ENCODE results near the gene GRID1.

Gene GRID1

GRCh38 chr10:86336341-86336740, 30.3 kb downstream of the GRID1 start:
- DNase-seq = no peak

- DNase-seq = no peak
Measured at GRCh38 chr10:86335831-86336230, 30.8 kb downstream of the GRID1 start.

GRCh38 chr10:86335257-86335656, 31.3 kb downstream of the GRID1 start:
- no peak for DNase-seq

GRCh38 chr10:86334488-86335085, 32.0 kb downstream of the GRID1 start:
- no peak for DNase-seq

- DNase-seq = no peak
Measured at GRCh38 chr10:86333826-86334487, 32.6 kb downstream of the GRID1 start.

- no peak for DNase-seq
Measured at GRCh38 chr10:86331861-86332260, 34.7 kb downstream of the GRID1 start.

GRCh38 chr10:86330778-86331763, 35.5 kb downstream of the GRID1 start:
- DNase-seq = no peak

GRCh38 chr10:86329896-86330680, 36.5 kb downstream of the GRID1 start:
- DNase-seq = no peak

GRCh38 chr10:86329093-86329710, 37.4 kb downstream of the GRID1 start:
- no peak for DNase-seq

- no peak for DNase-seq
Measured at GRCh38 chr10:86327954-86328725, 38.5 kb downstream of the GRID1 start.

- DNase-seq = no peak
Measured at GRCh38 chr10:86325158-86325557, 41.4 kb downstream of the GRID1 start.

- no peak for DNase-seq
Measured at GRCh38 chr10:86321568-86321967, 45.0 kb downstream of the GRID1 start.

- DNase-seq = no peak
Measured at GRCh38 chr10:86319676-86320075, 46.9 kb downstream of the GRID1 start.

- no peak for DNase-seq
Measured at GRCh38 chr10:86317949-86318725, 48.5 kb downstream of the GRID1 start.

GRCh38 chr10:86316990-86317389, 49.6 kb downstream of the GRID1 start:
- no peak for DNase-seq

GRCh38 chr10:86316274-86316835, 50.2 kb downstream of the GRID1 start:
- no peak for DNase-seq

- no peak for DNase-seq
Measured at GRCh38 chr10:86315549-86315942, 51.0 kb downstream of the GRID1 start.

- DNase-seq = no peak
Measured at GRCh38 chr10:86314616-86315548, 51.7 kb downstream of the GRID1 start.

GRCh38 chr10:86313621-86314041, 53.0 kb downstream of the GRID1 start:
- DNase-seq = no peak

Measured in hematopoietic multipotent progenitor cell treated with erythropoietin and hydrocortisone succinate and interleukin-3 and kit ligand, for 8 days (in vitro differentiated cells).